Measurements from ENCODE around the gene ANKFN1.

ANKFN1 gene

DNA sequence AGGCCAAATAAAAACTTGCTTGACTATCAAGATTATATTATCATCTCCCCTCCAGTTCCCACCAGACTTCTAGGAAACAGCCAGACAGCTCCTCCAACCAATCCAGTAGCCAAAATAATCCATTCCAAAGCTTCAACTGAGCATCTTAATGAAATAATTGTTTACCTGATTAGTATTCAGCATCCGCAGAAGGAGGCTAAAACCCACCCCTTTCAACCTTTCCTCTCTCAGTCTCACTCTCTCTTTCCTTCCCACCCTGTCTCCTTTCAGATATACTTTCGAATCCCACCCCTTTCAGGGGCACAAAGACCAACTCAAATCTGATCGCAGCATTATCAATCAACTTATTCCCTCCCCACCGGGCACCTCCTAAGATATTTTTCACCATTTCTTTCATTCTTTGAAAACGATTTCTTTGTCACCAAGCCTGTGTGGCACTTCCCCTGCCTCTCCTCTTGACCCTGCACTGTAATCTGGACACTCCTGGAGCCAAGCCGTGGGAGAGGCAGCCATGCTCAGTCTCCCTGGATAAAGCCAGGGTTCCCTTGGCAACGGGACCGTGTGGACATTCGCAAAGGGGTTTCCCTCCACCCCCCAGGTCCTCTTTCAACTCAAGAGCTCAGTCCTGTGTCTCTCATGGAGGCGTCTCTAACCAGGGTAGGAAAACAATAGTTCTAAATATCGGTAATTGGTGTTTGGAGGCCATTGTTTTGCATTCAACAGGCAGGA, at the start of gene ANKFN1:
ANKFN1 (plus strand) TSS at position 602 of the 729 bp plus-strand sequence. CDS start 59,193 bp downstream, outside the sequence.
- Histone ChIP-seq H3K36me3 (ENCODE audit: insufficient read depth) (no peaks in the 10 kb centered on the region), H3K4me3 (IDR thresholded peaks at IDR 0.05; ENCODE audit: insufficient read depth, low read depth, low read length) (no peak within 1 kb of the TSS), H3K27me3 (ENCODE audit: insufficient read depth, low read depth) (no peaks in the 10 kb centered on the region), H3K79me2 (ENCODE audit: insufficient read depth, low read depth) (no peaks in the 10 kb centered on the region), H4K20me1 (ENCODE audit: insufficient read depth) (no peaks in the 10 kb centered on the region), H3K9ac (no peak within 1 kb of the TSS), H3K27ac (no peak within 1 kb of the TSS), H3K4me1 (ENCODE audit: low read depth, poor library complexity, severe bottlenecking) (no peaks in the 10 kb centered on the region), H3K4me2 (no peak within 1 kb of the TSS), H2AFZ (ENCODE audit: low read depth) (no peak within 1 kb of the TSS)
- TF ChIP-seq, protein P1, sequence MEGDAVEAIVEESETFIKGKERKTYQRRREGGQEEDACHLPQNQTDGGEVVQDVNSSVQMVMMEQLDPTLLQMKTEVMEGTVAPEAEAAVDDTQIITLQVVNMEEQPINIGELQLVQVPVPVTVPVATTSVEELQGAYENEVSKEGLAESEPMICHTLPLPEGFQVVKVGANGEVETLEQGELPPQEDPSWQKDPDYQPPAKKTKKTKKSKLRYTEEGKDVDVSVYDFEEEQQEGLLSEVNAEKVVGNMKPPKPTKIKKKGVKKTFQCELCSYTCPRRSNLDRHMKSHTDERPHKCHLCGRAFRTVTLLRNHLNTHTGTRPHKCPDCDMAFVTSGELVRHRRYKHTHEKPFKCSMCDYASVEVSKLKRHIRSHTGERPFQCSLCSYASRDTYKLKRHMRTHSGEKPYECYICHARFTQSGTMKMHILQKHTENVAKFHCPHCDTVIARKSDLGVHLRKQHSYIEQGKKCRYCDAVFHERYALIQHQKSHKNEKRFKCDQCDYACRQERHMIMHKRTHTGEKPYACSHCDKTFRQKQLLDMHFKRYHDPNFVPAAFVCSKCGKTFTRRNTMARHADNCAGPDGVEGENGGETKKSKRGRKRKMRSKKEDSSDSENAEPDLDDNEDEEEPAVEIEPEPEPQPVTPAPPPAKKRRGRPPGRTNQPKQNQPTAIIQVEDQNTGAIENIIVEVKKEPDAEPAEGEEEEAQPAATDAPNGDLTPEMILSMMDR (conservative IDR thresholded peaks at IDR 0.05; ENCODE audit: low read depth, low read length) = no peak

DNA sequence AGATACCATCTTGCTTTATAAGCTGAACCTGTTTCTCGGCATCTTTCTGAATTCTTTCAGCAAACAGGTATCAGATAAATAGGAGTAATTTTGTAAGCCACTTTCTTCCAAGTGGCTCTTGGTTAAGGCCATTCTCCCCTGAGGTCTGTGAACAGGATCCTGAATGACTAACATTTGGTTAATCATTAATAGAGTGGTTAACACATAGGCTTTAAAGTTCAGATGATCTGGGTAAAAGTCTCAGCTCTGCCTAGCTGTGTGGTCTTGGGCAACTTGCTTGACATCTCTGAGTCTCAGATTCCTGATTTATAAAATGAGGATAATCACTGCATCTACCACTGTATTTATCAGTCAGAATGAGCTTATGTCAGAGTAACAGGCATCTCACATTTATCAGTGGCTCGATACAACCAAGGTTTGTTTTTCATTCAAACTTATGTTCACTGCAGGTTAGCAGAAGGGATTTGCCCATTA, 44.4 kb upstream of the ANKFN1 start:
- H3K4me3 ChIP-seq (IDR thresholded peaks at IDR 0.05; ENCODE audit: insufficient read depth, low read depth, low read length) = no peak overlapping the region
- no peak overlapping the region for H3K4me2 ChIP-seq
- H2AFZ ChIP-seq (ENCODE audit: low read depth) = no peak overlapping the region
- no peak overlapping the region for H3K27ac ChIP-seq
- no peak overlapping the region for H3K9ac ChIP-seq
- H3K27me3 ChIP-seq (ENCODE audit: insufficient read depth, low read depth) = no peaks in the 10 kb centered on the region
- TF ChIP-seq, protein P1 (conservative IDR thresholded peaks at IDR 0.05; ENCODE audit: low read depth, low read length) = no peak
- H4K20me1 ChIP-seq (ENCODE audit: insufficient read depth) = no peaks in the 10 kb centered on the region
- no peaks in the 10 kb centered on the region for H3K4me1 ChIP-seq (ENCODE audit: low read depth, poor library complexity, severe bottlenecking)
- no peaks in the 10 kb centered on the region for H3K36me3 ChIP-seq (ENCODE audit: insufficient read depth)
- H3K79me2 ChIP-seq (ENCODE audit: insufficient read depth, low read depth) = no peaks in the 10 kb centered on the region

DNA sequence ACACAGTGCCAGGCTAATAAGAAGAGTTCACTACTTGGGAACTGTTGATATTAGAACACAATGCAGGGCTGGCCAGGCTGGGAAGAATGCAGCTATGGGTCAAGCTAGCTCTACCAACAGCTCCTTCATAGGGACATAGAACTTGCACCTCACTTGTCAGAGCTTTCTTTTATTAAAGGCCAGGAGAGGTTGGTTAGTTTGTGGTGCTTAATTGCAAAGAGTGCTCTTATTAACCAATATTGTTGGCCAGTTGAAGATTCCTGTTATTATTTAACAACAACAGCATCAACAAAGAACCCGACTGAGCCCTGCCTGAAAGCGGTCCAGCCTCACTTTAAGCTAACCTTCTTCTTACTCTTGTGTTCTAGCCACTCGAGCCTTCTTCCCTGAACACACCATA, 43.4 kb upstream of the ANKFN1 start:
- Histone ChIP-seq H3K27me3 (ENCODE audit: insufficient read depth, low read depth) (no peaks in the 10 kb centered on the region), H4K20me1 (ENCODE audit: insufficient read depth) (no peaks in the 10 kb centered on the region), H3K79me2 (ENCODE audit: insufficient read depth, low read depth) (no peaks in the 10 kb centered on the region), H3K4me2 (no peak overlapping the region), H3K4me1 (ENCODE audit: low read depth, poor library complexity, severe bottlenecking) (no peaks in the 10 kb centered on the region), H3K4me3 (IDR thresholded peaks at IDR 0.05; ENCODE audit: insufficient read depth, low read depth, low read length) (no peak overlapping the region), H3K36me3 (ENCODE audit: insufficient read depth) (no peaks in the 10 kb centered on the region), H3K9ac (no peak overlapping the region), H3K27ac (no peak overlapping the region), H2AFZ (ENCODE audit: low read depth) (no peak overlapping the region)
- TF ChIP-seq, protein P1 (conservative IDR thresholded peaks at IDR 0.05; ENCODE audit: low read depth, low read length) = no peak

- H3K4me2 ChIP-seq = no peak overlapping the region
- no peak overlapping the region for H3K4me3 ChIP-seq (IDR thresholded peaks at IDR 0.05; ENCODE audit: insufficient read depth, low read depth, low read length)
- H3K27ac ChIP-seq = no peak overlapping the region
- H3K27me3 ChIP-seq (ENCODE audit: insufficient read depth, low read depth) = no peaks in the 10 kb centered on the region
- no peak overlapping the region for H2AFZ ChIP-seq (ENCODE audit: low read depth)
- no peaks in the 10 kb centered on the region for H4K20me1 ChIP-seq (ENCODE audit: insufficient read depth)
- H3K79me2 ChIP-seq (ENCODE audit: insufficient read depth, low read depth) = no peaks in the 10 kb centered on the region
- H3K4me1 ChIP-seq (ENCODE audit: low read depth, poor library complexity, severe bottlenecking) = no peaks in the 10 kb centered on the region
- H3K36me3 ChIP-seq (ENCODE audit: insufficient read depth) = no peaks in the 10 kb centered on the region
- TF ChIP-seq, protein P1 (conservative IDR thresholded peaks at IDR 0.05; ENCODE audit: low read depth, low read length) = no peak
- H3K9ac ChIP-seq = no peak overlapping the region
These were observed 42.7 kb upstream of the ANKFN1 start for GRCh38 chr17:56110463-56111135.

All from KMS-11 (cell line).